Breast epithelium (tissue), 4 donors: ENCODE measurements around the gene PLEKHM2. TPM values are rescaled to one million over a fixed set of nuclear protein-coding genes. Genes with fewer than 3 reads are reported as not detected.

Experiments
- DNase-seq, 2 donors: peaks; one replicate each; pipeline ENCODE4 v3.0.0-alpha.2; 2019; ENCODE audit warnings: low spot score in 2 of 2
- H3K27ac ChIP-seq, 2 donors: fragments of 200-600 bp; sonication (generic) in 1 of 2; one replicate each; pipeline ENCODE4 v1.5.1; 2016 to 2019; ENCODE audit warnings: mild to moderate bottlenecking in 1 of 2
- H3K27me3 ChIP-seq, 2 donors: fragments of 200-600 bp; sonication (generic) in 1 of 2; one replicate each; pipeline versions ENCODE4 v1.5.1 to v1.6.0; 2017 to 2019; ENCODE audit warnings: control low read depth in 1 of 2, mild to moderate bottlenecking in 1 of 2
- H3K36me3 ChIP-seq: fragments of 200-600 bp; one replicate; pipeline ENCODE4 v1.5.1; 2019
- H3K4me1 ChIP-seq, 2 donors: fragments of 200-600 bp; sonication (generic); one replicate each; pipeline ENCODE4 v1.5.1; 2016 to 2019; ENCODE audit warnings: control low read depth in 1 of 2
- H3K4me3 ChIP-seq, 3 donors: fragments of 200-600 bp; sonication (generic); 1 replicate in 2 of 3; 2 replicates in 1 of 3; pipeline ENCODE4 v1.5.1; 2016 to 2019; ENCODE audit warnings: mild to moderate bottlenecking in 3 of 3, moderate library complexity in 2 of 3
- H3K9me3 ChIP-seq, 2 donors: fragments of 200-600 bp; sonication (generic) in 1 of 2; one replicate each; pipeline ENCODE4 v1.5.1; 2016 to 2019; ENCODE audit warnings: control low read depth in 1 of 2
- POLR2A ChIP-seq: fragments of 450-650 bp; IDR thresholded peaks from one replicate; pipeline ENCODE4 v1.6.1; 2016; ENCODE audit warnings: antibody characterized with exemption, mild to moderate bottlenecking, moderate library complexity
- POLR2AphosphoS5 ChIP-seq, 3 donors: sonication (generic); formaldehyde crosslinking; IDR thresholded peaks; one replicate each; pipeline ENCODE4 v1.6.1; 2017; ENCODE audit warnings: antibody characterized with exemption in 3 of 3
- intact Hi-C: fragments of 100-400 bp; cut with DNase I; formaldehyde crosslinking; loops from one replicate; pipeline ENCODE4 v1.15.1; 2023; ENCODE audit warnings: low total_unique reads
- total RNA-seq, 3 donors: library from RNA; depleted of rRNA; stranded (reverse); fragments of >200 nt; gene quantifications; one replicate each; pipeline ENCODE4 v1.1.0, GENCODE V29; 2016
- TF ChIP-seq, protein P1 (sequence below), 3 donors: fragments of 450-650 bp; IDR thresholded peaks; one replicate each; pipeline ENCODE4 v1.5.1; 2016 to 2017; ENCODE audit warnings: antibody characterized with exemption in 3 of 3, mild to moderate bottlenecking in 3 of 3, moderate library complexity in 3 of 3

The PLEKHM2 gene
- total RNA-seq, 3 donors from 2014 or later: 29.7 to 56.5 (median 41.6) TPM

DNA sequence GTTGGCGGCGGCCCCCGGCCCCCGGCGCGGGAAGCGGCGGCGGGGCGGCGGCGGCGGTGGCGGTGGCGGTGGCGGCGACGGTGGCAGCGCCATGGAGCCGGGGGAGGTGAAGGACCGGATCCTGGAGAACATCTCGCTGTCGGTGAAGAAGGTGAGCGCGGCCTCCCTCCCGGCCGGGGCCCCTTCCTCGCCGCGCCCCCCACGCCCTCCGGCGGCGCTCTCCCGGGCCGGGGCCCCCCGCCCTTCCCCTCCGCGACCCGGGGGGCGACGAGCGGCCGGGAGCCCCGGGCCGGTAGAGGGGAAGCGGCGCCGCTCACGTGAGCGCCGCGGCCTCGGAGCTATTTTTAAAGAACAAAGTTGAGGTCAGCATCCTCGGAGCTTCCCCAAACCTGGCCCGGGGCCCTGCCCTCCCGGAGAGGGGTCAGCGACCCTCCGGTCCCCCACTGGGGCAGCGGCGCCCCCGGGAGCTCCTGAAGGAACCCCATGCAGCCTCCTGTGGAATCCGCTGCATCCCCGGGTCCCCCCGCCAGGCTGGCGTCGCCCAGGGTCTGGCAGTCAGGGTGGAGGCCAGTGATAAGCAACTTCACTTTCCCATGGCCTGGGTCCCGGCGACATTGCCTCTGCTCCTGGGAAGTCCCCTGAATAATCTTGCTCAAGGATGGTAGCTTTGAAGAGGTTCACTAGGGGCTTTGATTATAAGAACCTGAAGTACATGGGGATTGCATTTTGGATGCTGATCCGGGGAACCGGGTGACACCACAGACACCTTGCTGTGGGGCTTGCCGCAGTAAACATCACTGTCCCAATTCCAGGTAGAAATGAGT lies 560 bp downstream of the PLEKHM2 start:
- peak overlapping the region; percentile 87 to 98 (median 94) for H3K4me3 ChIP-seq
- peak overlapping the region; percentile 95 to 98 for H3K27ac ChIP-seq
- peaks cover 3 to 7% of the 10 kb centered on the region in 2 donors for H3K4me1 ChIP-seq
- no peaks in the 10 kb centered on the region for H3K27me3 ChIP-seq
- no peaks in the 10 kb centered on the region for H3K9me3 ChIP-seq
- TF ChIP-seq POLR2AphosphoS5 (IDR thresholded peaks at IDR 0.05): no peak
- TF ChIP-seq, protein P1, sequence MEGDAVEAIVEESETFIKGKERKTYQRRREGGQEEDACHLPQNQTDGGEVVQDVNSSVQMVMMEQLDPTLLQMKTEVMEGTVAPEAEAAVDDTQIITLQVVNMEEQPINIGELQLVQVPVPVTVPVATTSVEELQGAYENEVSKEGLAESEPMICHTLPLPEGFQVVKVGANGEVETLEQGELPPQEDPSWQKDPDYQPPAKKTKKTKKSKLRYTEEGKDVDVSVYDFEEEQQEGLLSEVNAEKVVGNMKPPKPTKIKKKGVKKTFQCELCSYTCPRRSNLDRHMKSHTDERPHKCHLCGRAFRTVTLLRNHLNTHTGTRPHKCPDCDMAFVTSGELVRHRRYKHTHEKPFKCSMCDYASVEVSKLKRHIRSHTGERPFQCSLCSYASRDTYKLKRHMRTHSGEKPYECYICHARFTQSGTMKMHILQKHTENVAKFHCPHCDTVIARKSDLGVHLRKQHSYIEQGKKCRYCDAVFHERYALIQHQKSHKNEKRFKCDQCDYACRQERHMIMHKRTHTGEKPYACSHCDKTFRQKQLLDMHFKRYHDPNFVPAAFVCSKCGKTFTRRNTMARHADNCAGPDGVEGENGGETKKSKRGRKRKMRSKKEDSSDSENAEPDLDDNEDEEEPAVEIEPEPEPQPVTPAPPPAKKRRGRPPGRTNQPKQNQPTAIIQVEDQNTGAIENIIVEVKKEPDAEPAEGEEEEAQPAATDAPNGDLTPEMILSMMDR (IDR thresholded peaks at IDR 0.05): peak in 1 of 3 donors; percentile 22
- H3K36me3 ChIP-seq: no peaks in the 10 kb centered on the region
- intact Hi-C loops: no loop called here
- peak; percentile 26 to 56 for DNase-seq

DNA sequence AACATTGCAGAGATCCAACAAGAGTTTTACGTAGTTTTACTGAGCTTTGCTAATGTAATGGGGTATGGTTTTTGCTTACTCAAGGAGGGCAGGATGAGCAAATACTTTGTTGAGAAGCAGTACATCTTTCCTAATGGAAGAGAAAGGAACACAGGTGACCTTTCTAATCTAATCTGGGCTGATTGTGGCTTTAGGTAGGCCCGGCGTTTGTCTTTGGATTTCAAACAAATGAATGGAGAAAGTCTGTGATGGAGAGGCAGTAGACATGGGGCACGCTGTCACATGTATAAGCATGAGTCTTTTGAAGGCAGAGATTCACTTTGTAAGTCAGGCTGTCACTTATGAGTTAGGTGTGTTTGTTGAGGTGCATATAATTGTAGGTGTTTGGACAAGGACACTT lies 1.7 kb downstream of the PLEKHM2 start:
- H3K36me3 ChIP-seq: no peaks in the 10 kb centered on the region
- TF ChIP-seq POLR2A: no peak
- no peak for TF ChIP-seq POLR2AphosphoS5 (IDR thresholded peaks at IDR 0.05)
- TF ChIP-seq, protein P1 (IDR thresholded peaks at IDR 0.05): no peak
- H3K4me3 ChIP-seq: peak overlapping the region; percentile 48 to 94 (median 87)
- no peaks in the 10 kb centered on the region for H3K27me3 ChIP-seq
- H3K4me1 ChIP-seq: peaks cover 0 to 7% of the 10 kb centered on the region in 2 donors
- no peak for DNase-seq
- H3K9me3 ChIP-seq: no peaks in the 10 kb centered on the region
- intact Hi-C loops: no loop called here
- H3K27ac ChIP-seq: peak overlapping the region; percentile 63 to 95

DNA sequence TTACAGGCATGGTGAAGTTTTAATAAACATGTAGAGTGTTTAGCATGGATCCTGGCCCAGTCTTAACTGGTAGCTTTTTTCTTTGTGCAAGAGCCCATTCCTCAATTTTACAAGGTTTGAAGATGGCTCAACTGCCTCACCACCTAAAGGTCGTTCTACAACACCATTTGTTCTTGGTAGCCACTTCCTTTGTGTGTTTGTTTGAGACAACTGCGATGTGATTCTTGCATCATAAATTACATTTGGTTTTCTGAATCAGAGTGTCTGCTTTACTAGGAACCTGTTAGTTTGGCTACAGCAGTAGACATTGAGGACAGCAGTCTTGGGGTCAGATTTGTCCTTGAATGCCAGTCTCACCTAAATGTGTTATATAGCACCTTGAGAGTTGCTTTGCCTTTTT lies 3.3 kb downstream of the PLEKHM2 start:
- H3K9me3 ChIP-seq: no peaks in the 10 kb centered on the region
- no peak for DNase-seq
- H3K4me1 ChIP-seq: peaks cover 0 to 7% of the 10 kb centered on the region in 2 donors
- no peak overlapping the region for H3K27ac ChIP-seq
- no peaks in the 10 kb centered on the region for H3K36me3 ChIP-seq
- no peaks in the 10 kb centered on the region for H3K27me3 ChIP-seq
- TF ChIP-seq, protein P1 (IDR thresholded peaks at IDR 0.05): no peak
- TF ChIP-seq POLR2AphosphoS5 (IDR thresholded peaks at IDR 0.05) (no peak), POLR2A (no peak)
- H3K4me3 ChIP-seq: no peak overlapping the region
- intact Hi-C loops: no loop called here

DNA sequence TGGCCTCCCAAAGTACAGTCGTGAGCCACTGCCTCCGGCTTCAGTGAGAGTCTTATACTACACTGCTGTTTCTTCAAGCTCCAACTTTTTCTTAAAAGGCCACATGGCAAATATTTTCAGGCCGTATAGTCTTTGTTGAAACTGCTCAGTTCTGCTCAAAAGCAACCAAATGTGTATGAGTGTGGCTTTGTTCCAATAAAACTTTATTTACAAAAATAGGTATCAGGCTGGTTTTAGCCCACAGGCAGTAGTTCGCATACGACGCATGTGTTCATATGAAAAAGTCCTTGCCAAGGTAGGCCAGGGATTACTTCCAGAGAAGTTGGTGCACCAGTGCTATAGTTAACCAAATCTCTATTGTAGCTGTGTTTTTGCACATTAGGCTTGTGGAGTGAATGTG lies 6.2 kb downstream of the PLEKHM2 start:
- H3K27me3 ChIP-seq: no peaks in the 10 kb centered on the region
- H3K36me3 ChIP-seq: no peaks in the 10 kb centered on the region
- H3K4me3 ChIP-seq: no peak overlapping the region
- H3K9me3 ChIP-seq: no peaks in the 10 kb centered on the region
- no peak for TF ChIP-seq POLR2AphosphoS5 (IDR thresholded peaks at IDR 0.05)
- TF ChIP-seq, protein P1 (IDR thresholded peaks at IDR 0.05): no peak
- H3K27ac ChIP-seq: no peak overlapping the region
- no peak for DNase-seq
- H3K4me1 ChIP-seq: peaks cover 0 to 7% of the 10 kb centered on the region in 2 donors
- intact Hi-C loops: no loop called here

DNA sequence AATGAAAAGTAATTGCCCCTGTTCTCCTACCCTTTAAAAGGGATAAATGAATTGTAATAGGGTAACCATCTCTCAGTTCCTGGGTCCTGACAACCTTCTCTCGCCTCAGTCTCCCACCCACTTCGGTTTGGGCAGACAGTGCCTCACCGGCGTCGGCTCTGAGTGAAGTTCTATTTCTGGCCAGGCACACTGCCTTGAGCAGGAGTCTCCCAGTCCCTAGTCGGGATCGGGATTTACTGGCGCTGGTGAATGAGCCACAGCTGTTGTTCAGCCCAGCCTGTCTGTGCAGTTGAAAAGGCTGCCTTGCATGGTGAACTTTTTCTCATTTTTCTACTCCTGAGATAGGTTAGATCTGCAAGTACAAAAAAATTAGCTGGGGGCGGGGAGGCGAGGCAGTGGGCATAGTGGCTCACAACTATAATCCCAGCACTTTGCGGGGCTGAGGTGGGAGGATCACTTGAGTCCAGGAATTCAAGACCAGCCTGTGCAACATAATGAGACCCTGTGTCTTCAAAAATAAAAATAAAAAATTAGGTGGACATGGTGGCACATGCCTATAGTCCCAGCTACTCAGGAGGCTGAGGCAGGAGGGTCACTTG lies 7.4 kb downstream of the PLEKHM2 start:
- Histone ChIP-seq H3K27me3 (no peaks in the 10 kb centered on the region), H3K4me1 (no peaks in the 10 kb centered on the region), H3K4me3 (no peak overlapping the region), H3K27ac (peak overlapping the region in 1 of 2 donors; percentile 44), H3K9me3 (no peaks in the 10 kb centered on the region), H3K36me3 (no peaks in the 10 kb centered on the region)
- intact Hi-C loops: no loop called here
- no peak for DNase-seq
- TF ChIP-seq POLR2AphosphoS5 (IDR thresholded peaks at IDR 0.05) (no peak), POLR2A (no peak)
